Erythroblast (primary cell): ENCODE results near the gene ECI1.

ENCODE experiments used
- GATA1 ChIP-seq: IDR thresholded peaks from 2 replicates; pipeline ENCODE4 v1.6.1; 2011; ENCODE audit warnings: low read depth, mild to moderate bottlenecking, control low read depth, low read length, moderate library complexity
- POLR2A ChIP-seq: IDR thresholded peaks from 2 replicates; pipeline ENCODE4 v1.6.1; 2011; ENCODE audit warnings: mild to moderate bottlenecking, low read length

- TF ChIP-seq POLR2A (no peak), GATA1 (no peak)
These were observed 35.1 kb downstream of the ECI1 start for GRCh38 chr16:2216330-2216729.
